GM19239 (cell line): ENCODE data around the gene FARP1.

ENCODE experiments used
- DNase-seq: peaks from one replicate; pipeline ENCODE4 v3.0.0; 2011; ENCODE audit warnings: low spot score; ENCODE audit not compliant: insufficient read length
- FAIRE-seq: peaks from 2 replicates; lab custom pipeline; 2011; peaks lifted over from hg19 to GRCh38; lab: Jason Lieb, UNC

Gene FARP1

GRCh38 chr13:98370806-98371515 lies 228.1 kb downstream of the FARP1 start:
- FAIRE-seq (no peak), DNase-seq (no peak)

- FAIRE-seq (no peak), DNase-seq (no peak)
Observed at GRCh38 chr13:98371516-98372023, 228.7 kb downstream of the FARP1 start.

GRCh38 chr13:98372876-98373275 lies 230.0 kb downstream of the FARP1 start:
- DNase-seq (no peak), FAIRE-seq (no peak)

GRCh38 chr13:98374750-98375149 lies 231.9 kb downstream of the FARP1 start:
- FAIRE-seq (no peak), DNase-seq (no peak)

GRCh38 chr13:98377635-98378378 lies 234.9 kb downstream of the FARP1 start:
- DNase-seq (no peak), FAIRE-seq (no peak)

GRCh38 chr13:98384739-98385138 lies 241.8 kb downstream of the FARP1 start:
- no peak for FAIRE-seq
- no peak for DNase-seq

GRCh38 chr13:98385606-98386005 lies 242.7 kb downstream of the FARP1 start:
- FAIRE-seq = no peak

GRCh38 chr13:98386637-98387036 lies 243.7 kb downstream of the FARP1 start:
- no peak for DNase-seq
- no peak for FAIRE-seq

More at GRCh38 chr13:98385606-98386005, 242.7 kb downstream of the FARP1 start:
- no peak for DNase-seq

GRCh38 chr13:98389319-98389718 lies 246.4 kb downstream of the FARP1 start:
- no peak for FAIRE-seq

GRCh38 chr13:98390086-98390715 lies 247.3 kb downstream of the FARP1 start:
- DNase-seq = no peak
- FAIRE-seq = no peak

More at GRCh38 chr13:98389319-98389718, 246.4 kb downstream of the FARP1 start:
- DNase-seq = no peak

GRCh38 chr13:98393873-98394272 lies 251.0 kb downstream of the FARP1 start:
- DNase-seq (no peak), FAIRE-seq (no peak)

- FAIRE-seq (no peak), DNase-seq (no peak)
Observed at GRCh38 chr13:98394820-98395510, 252.1 kb downstream of the FARP1 start.

GRCh38 chr13:98396071-98396710 lies 253.3 kb downstream of the FARP1 start:
- FAIRE-seq = no peak
- no peak for DNase-seq

- no peak for FAIRE-seq
- no peak for DNase-seq
Observed at GRCh38 chr13:98397221-98397620, 254.3 kb downstream of the FARP1 start.

- no peak for FAIRE-seq
- no peak for DNase-seq
Observed at GRCh38 chr13:98397861-98398260, 255.0 kb downstream of the FARP1 start.

- DNase-seq (no peak), FAIRE-seq (no peak)
Observed at GRCh38 chr13:98398581-98398980, 255.7 kb downstream of the FARP1 start.

- DNase-seq = no peak
- no peak for FAIRE-seq
Observed at GRCh38 chr13:98399756-98400155, 256.9 kb downstream of the FARP1 start.

- no peak for DNase-seq
- no peak for FAIRE-seq
Observed at GRCh38 chr13:98401934-98402333, 259.0 kb downstream of the FARP1 start.

GRCh38 chr13:98403076-98403475 lies 260.2 kb downstream of the FARP1 start:
- FAIRE-seq (no peak), DNase-seq (no peak)

GRCh38 chr13:98405107-98405571 lies 262.2 kb downstream of the FARP1 start:
- no peak for DNase-seq
- FAIRE-seq = no peak
